Measurements from ENCODE around the gene JAK3. TPM values are rescaled to one million over a fixed set of nuclear protein-coding genes. Genes with fewer than 3 reads are reported as not detected.
"Not testable (repeated sequence)": the region's sequence is repeated elsewhere in the genome, so short reads cannot be mapped to it uniquely, and the experiment has no call there.

The JAK3 gene
- total RNA-seq (2022) (not detected in 2 replicates), Bru-seq, nascent RNA (not detected), BruChase-seq, experiment 1, labeled RNA remaining after a 6-hour chase (not detected), BruChase-seq, experiment 2, labeled RNA remaining after a 2-hour chase (not detected)
- long read RNA-seq, result 0 reads

DNA sequence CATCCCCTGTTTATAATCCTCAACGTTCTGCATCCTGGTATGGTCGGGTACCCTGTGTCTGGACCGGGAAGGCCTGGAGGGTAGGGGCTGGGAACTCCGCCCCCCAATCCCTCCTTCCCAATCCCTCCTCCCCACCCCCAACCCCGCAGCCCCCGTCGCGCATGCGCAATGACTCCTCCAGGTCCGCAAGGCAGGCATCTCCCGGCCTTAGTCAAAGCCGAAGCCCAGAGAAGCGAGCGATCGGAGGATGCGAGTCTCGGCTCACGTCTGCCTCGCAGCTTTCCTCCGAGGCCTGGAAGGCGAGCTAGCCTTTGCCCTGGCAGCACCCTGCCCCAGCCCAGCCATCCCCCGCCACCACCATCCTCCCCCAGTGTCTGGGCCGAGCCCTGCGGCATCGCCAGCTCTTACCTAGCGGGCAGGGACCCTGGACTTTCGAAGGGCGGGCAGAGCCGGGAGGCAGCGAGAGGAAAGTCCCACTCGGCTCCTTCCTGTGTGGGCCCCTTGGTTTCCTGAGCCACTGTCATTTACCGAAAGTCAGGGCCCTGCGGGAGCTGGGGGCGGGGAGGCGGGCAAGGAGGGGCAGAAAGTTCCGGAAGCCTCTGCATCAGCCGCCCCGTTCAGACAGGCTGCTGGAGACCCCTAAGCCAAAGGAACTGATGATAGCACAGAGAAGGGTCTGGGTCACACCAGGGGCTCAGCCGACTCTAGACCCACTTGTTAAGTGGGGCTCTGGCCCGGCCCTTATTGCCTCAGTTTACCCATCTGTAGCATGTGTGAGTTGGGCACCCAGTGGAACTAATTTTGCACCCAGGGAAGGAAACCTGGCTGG is at the start of gene JAK3:
Gene JAK3 (minus strand): TSS at position 445 of the 829 bp plus-strand sequence. CDS start 3,565 bp downstream, outside the sequence.
- TF ChIP-seq, protein P1, sequence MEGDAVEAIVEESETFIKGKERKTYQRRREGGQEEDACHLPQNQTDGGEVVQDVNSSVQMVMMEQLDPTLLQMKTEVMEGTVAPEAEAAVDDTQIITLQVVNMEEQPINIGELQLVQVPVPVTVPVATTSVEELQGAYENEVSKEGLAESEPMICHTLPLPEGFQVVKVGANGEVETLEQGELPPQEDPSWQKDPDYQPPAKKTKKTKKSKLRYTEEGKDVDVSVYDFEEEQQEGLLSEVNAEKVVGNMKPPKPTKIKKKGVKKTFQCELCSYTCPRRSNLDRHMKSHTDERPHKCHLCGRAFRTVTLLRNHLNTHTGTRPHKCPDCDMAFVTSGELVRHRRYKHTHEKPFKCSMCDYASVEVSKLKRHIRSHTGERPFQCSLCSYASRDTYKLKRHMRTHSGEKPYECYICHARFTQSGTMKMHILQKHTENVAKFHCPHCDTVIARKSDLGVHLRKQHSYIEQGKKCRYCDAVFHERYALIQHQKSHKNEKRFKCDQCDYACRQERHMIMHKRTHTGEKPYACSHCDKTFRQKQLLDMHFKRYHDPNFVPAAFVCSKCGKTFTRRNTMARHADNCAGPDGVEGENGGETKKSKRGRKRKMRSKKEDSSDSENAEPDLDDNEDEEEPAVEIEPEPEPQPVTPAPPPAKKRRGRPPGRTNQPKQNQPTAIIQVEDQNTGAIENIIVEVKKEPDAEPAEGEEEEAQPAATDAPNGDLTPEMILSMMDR (IDR thresholded peaks at IDR 0.05; ENCODE audit: unreplicated experiment), result no peak
- Mint-ChIP-seq H3K27me3 (ENCODE audit: unreplicated experiment) (peaks cover 13% of the 10 kb centered on the region), H3K4me3 (ENCODE audit: low read depth, unreplicated experiment) (no peak within 1 kb of the TSS), H3K36me3 (ENCODE audit: insufficient read depth, unreplicated experiment) (no peaks in the 10 kb centered on the region), H3K9me3 (ENCODE audit: low read depth, unreplicated experiment) (no peaks in the 10 kb centered on the region), H3K27ac (ENCODE audit: unreplicated experiment) (no peak within 1 kb of the TSS), H3K4me1 (ENCODE audit: low read depth, unreplicated experiment) (peaks cover 10% of the 10 kb centered on the region)
- DNase-seq, result no peak
- CTCF ChIA-PET, result no interaction called here
- intact Hi-C loops (cut with micrococcal nuclease; ENCODE audit: unreplicated experiment), result no loop called here
- no TSS peak for BruUV-seq (replicated peaks)

DNA sequence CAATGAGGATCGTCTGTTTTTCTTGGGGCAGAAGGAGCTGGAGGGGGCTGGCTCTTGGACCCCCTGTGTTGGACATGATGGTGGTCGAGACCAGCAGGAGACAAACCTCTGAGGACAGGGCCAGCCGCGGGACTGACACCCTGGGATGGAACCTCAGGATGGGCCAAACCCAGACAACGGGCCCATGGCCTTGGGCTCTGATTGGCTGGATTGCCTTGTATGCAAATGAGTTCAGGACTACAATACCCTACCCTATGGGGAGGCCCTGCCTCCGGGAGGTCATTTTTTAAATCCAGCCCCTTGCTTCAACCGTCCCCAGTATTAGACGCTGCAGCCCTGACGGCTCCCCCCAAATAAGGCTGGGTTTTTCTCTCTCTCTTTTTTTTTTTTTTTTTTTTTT is 46.0 kb upstream of the JAK3 start:
- H3K27me3 Mint-ChIP-seq (ENCODE audit: unreplicated experiment), result peaks cover 48% of the 10 kb centered on the region
- TF ChIP-seq, protein P1 (IDR thresholded peaks at IDR 0.05; ENCODE audit: unreplicated experiment), result no peak
- no peak overlapping the region for H3K27ac Mint-ChIP-seq (ENCODE audit: unreplicated experiment)
- H3K4me1 Mint-ChIP-seq (ENCODE audit: low read depth, unreplicated experiment), result no peaks in the 10 kb centered on the region
- no peak overlapping the region for H3K4me3 Mint-ChIP-seq (ENCODE audit: low read depth, unreplicated experiment)
- CTCF ChIA-PET, result interaction anchor here (0.7 kb wide), 1 partner anchor 21 kb away, joined by 6 read pairs; no protein-coding TSS in a partner anchor
- intact Hi-C loops (cut with micrococcal nuclease; ENCODE audit: unreplicated experiment), result no loop called here
- no peaks in the 10 kb centered on the region for H3K9me3 Mint-ChIP-seq (ENCODE audit: low read depth, unreplicated experiment)
- no peaks in the 10 kb centered on the region for H3K36me3 Mint-ChIP-seq (ENCODE audit: insufficient read depth, unreplicated experiment)
- BruUV-seq (replicated peaks), result no TSS peak
- DNase-seq, result no peak

DNA sequence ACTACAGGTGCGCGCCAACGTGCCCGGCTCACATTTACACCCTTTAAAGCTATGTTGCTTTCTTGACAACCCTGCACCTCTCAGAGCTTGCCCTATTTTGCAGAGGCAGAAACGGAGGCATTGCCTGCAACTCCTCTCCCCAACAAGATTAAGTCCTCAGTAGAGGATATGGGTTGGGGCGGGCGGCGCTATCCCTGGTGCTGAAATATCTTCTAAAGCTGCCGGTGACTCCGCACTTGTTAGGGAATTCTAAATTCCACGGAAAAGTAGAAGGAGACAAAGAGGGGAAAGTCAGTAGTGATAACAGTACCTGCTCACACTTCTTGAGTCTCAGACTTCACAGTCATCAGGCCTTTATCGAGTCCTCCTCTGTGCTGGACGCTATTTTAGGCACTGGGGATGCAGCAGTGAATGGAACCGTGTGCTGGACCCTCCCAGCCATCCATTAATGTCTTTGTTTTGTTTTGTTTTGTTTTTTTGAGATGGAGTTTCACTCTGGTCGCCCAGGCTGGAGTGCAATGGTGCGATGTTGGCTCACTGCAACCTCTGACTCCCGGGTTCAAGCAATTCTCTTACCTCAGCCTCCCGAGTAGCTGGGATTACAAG is 41.9 kb upstream of the JAK3 start:
- DNase-seq, result peak; percentile 29
- TF ChIP-seq, protein P1 (IDR thresholded peaks at IDR 0.05; ENCODE audit: unreplicated experiment), result no peak
- no peak overlapping the region for H3K4me3 Mint-ChIP-seq (ENCODE audit: low read depth, unreplicated experiment)

DNA sequence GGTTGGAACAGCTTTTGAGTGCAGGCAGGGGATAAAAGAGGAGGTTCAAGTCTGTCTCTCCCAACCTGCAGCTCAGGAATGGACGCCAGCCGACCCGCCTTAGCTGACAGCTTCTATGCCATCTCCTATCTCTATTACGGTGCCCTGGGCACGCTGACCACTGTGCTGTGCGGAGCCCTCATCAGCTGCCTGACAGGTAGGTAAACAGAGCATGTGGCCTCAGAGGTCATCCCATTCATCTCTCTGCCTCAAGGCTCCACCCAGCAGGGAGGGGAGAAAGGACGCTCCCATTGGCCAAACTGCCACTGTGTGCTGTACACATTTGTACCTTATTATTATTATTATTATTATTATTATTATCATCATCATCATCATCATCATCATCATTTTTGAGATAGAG is 40.5 kb upstream of the JAK3 start:
- Mint-ChIP-seq H3K36me3 (ENCODE audit: insufficient read depth, unreplicated experiment) (no peaks in the 10 kb centered on the region), H3K27ac (ENCODE audit: unreplicated experiment) (no peak overlapping the region), H3K27me3 (ENCODE audit: unreplicated experiment) (peaks cover 39% of the 10 kb centered on the region), H3K9me3 (ENCODE audit: low read depth, unreplicated experiment) (no peaks in the 10 kb centered on the region), H3K4me3 (ENCODE audit: low read depth, unreplicated experiment) (no peak overlapping the region), H3K4me1 (ENCODE audit: low read depth, unreplicated experiment) (no peaks in the 10 kb centered on the region)
- TF ChIP-seq, protein P1 (IDR thresholded peaks at IDR 0.05; ENCODE audit: unreplicated experiment), result no peak
- DNase-seq, result no peak
- no TSS peak for BruUV-seq (replicated peaks)
- CTCF ChIA-PET, result no interaction called here
- intact Hi-C loops (cut with micrococcal nuclease; ENCODE audit: unreplicated experiment), result no loop called here

More for the DNA sequence above, 41.9 kb upstream of the JAK3 start:
- no peaks in the 10 kb centered on the region for H3K4me1 Mint-ChIP-seq (ENCODE audit: low read depth, unreplicated experiment)
- peaks cover 52% of the 10 kb centered on the region for H3K27me3 Mint-ChIP-seq (ENCODE audit: unreplicated experiment)
- H3K36me3 Mint-ChIP-seq (ENCODE audit: insufficient read depth, unreplicated experiment), result no peaks in the 10 kb centered on the region
- no peak overlapping the region for H3K27ac Mint-ChIP-seq (ENCODE audit: unreplicated experiment)
- intact Hi-C loops (cut with micrococcal nuclease; ENCODE audit: unreplicated experiment), result no loop called here
- CTCF ChIA-PET, result no interaction called here
- BruUV-seq (replicated peaks), result no TSS peak
- no peaks in the 10 kb centered on the region for H3K9me3 Mint-ChIP-seq (ENCODE audit: low read depth, unreplicated experiment)

DNA sequence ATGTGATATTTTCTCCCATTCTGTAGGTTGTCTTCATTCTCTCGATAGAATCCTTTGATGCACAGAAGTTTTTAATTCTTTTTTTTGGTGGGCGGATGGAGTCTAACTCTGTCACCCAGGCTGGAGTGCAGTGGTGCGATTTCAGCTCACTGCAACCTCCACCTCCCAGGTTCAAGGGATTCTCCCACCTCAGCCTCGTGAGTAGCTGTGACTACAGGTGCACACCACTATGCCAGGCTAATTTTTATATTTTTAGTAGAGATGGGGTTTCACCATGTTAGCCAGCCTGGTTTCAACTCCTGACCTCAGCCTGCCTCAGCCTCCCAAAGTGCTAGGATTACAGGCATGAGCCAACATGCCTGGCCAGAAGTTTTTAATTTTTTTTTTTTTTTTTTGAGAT is 39.4 kb upstream of the JAK3 start:
- BruUV-seq (replicated peaks); H3K9me3 Mint-ChIP-seq (ENCODE audit: low read depth, unreplicated experiment); intact Hi-C loops (cut with micrococcal nuclease; ENCODE audit: unreplicated experiment); DNase-seq; H3K4me1 Mint-ChIP-seq (ENCODE audit: low read depth, unreplicated experiment); H3K27ac Mint-ChIP-seq (ENCODE audit: unreplicated experiment); H3K36me3 Mint-ChIP-seq (ENCODE audit: insufficient read depth, unreplicated experiment); H3K4me3 Mint-ChIP-seq (ENCODE audit: low read depth, unreplicated experiment): not testable (repeated sequence)
- CTCF ChIA-PET, result interaction anchor here (0.6 kb wide), 1 partner anchor 17 kb away, joined by 4 read pairs; no protein-coding TSS in a partner anchor
- H3K27me3 Mint-ChIP-seq (ENCODE audit: unreplicated experiment), result peaks cover 28% of the 10 kb centered on the region
